ENCODE results near the gene AFAP1.

AFAP1 gene

GRCh38 chr4:7805533-7806337 lies 133.9 kb downstream of the AFAP1 start:
- DNase-seq (ENCODE audit: low read depth, low spot score), result no peak

GRCh38 chr4:7804756-7805385 lies 134.8 kb downstream of the AFAP1 start:
- DNase-seq (ENCODE audit: low read depth, low spot score), result no peak

GRCh38 chr4:7803992-7804755 lies 135.5 kb downstream of the AFAP1 start:
- peak; percentile 64 for DNase-seq (ENCODE audit: low read depth, low spot score)

GRCh38 chr4:7803371-7803770 lies 136.3 kb downstream of the AFAP1 start:
- no peak for DNase-seq (ENCODE audit: low read depth, low spot score)

- DNase-seq (ENCODE audit: low read depth, low spot score), result peak; percentile 58
These were observed 137.5 kb downstream of the AFAP1 start for GRCh38 chr4:7802093-7802726.

- no peak for DNase-seq (ENCODE audit: low read depth, low spot score)
These were observed 138.0 kb downstream of the AFAP1 start for GRCh38 chr4:7801641-7802040.

GRCh38 chr4:7801001-7801400 lies 138.7 kb downstream of the AFAP1 start:
- no peak for DNase-seq (ENCODE audit: low read depth, low spot score)

GRCh38 chr4:7800410-7800809 lies 139.3 kb downstream of the AFAP1 start:
- DNase-seq (ENCODE audit: low read depth, low spot score), result no peak

GRCh38 chr4:7799736-7800135 lies 139.9 kb downstream of the AFAP1 start:
- no peak for DNase-seq (ENCODE audit: low read depth, low spot score)

GRCh38 chr4:7799306-7799705 lies 140.4 kb downstream of the AFAP1 start:
- DNase-seq (ENCODE audit: low read depth, low spot score), result no peak

- DNase-seq (ENCODE audit: low read depth, low spot score), result no peak
These were observed 141.3 kb downstream of the AFAP1 start for GRCh38 chr4:7798178-7798995.

GRCh38 chr4:7797330-7797729 lies 142.3 kb downstream of the AFAP1 start:
- DNase-seq (ENCODE audit: low read depth, low spot score), result no peak

- no peak for DNase-seq (ENCODE audit: low read depth, low spot score)
These were observed 143.7 kb downstream of the AFAP1 start for GRCh38 chr4:7795983-7796382.

- no peak for DNase-seq (ENCODE audit: low read depth, low spot score)
These were observed 146.5 kb downstream of the AFAP1 start for GRCh38 chr4:7793186-7793585.

- DNase-seq (ENCODE audit: low read depth, low spot score), result no peak
These were observed 147.0 kb downstream of the AFAP1 start for GRCh38 chr4:7792616-7793015.

- no peak for DNase-seq (ENCODE audit: low read depth, low spot score)
These were observed 148.7 kb downstream of the AFAP1 start for GRCh38 chr4:7790999-7791398.

GRCh38 chr4:7790023-7790422 lies 149.6 kb downstream of the AFAP1 start:
- no peak for DNase-seq (ENCODE audit: low read depth, low spot score)

GRCh38 chr4:7788694-7789425 lies 150.8 kb downstream of the AFAP1 start:
- no peak for DNase-seq (ENCODE audit: low read depth, low spot score)

- no peak for DNase-seq (ENCODE audit: low read depth, low spot score)
These were observed 151.5 kb downstream of the AFAP1 start for GRCh38 chr4:7788193-7788592.

GRCh38 chr4:7787681-7788141 lies 151.9 kb downstream of the AFAP1 start:
- no peak for DNase-seq (ENCODE audit: low read depth, low spot score)
